Measurements from ENCODE around the gene ARID1B. TPM values are rescaled to one million over a fixed set of nuclear protein-coding genes. Genes with fewer than 3 reads are reported as not detected.

ARID1B gene
- polyA plus RNA-seq, 1 experiment: 19.2 TPM

DNA sequence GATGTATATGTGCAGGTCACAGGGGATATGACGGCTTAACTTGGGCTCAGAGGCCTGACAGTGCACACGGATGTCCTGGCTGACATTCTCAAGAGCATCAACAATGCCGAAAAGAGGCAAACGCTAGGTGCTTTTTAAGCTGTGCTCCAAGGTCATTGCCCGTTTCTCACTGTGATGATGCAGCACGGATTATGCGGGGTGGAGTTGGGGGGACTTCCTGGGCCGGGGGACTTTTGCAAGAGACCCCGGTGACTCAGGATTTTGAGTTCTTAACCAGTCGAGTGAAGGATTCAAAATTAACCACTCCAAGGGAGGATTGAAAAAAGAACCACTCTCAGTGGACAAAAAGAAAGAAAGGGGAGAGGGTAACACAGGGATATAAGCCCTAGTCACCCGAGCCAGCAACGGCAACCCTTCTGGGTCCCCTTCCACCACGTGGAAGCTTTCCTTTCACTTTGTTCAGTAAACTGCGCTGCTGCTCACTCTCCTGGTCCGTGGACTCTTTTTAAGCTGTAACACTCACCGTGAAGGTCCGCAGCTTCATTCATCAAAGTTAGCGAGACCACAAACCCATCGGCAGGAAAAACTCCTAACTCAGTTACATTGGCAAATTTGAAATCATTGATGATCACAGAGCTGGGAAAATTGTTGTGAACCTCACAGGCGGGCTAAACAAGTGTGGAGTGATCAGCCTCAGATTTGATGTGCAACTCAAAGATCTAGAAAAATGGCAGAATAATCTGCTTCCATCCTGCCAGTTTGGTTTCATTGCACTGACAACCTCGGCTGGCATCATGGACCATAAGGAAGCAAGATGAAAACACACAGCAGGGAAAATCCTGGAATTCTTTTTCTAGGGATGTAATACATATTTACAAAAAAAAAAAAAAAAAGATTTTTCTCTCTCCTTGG lies 199.3 kb downstream of the ARID1B start:
- Histone ChIP-seq H3K9me3 (ENCODE audit: control insufficient read depth, insufficient read depth, low read length) (no peaks in the 10 kb centered on the region), H3K27me3 (ENCODE audit: control insufficient read depth, insufficient read depth, low read length) (no peaks in the 10 kb centered on the region), H3K4me3 (ENCODE audit: low read depth, low read length) (no peak overlapping the region), H3K27ac (ENCODE audit: low read depth, low read length) (no peak overlapping the region)
- TF ChIP-seq, protein P1, sequence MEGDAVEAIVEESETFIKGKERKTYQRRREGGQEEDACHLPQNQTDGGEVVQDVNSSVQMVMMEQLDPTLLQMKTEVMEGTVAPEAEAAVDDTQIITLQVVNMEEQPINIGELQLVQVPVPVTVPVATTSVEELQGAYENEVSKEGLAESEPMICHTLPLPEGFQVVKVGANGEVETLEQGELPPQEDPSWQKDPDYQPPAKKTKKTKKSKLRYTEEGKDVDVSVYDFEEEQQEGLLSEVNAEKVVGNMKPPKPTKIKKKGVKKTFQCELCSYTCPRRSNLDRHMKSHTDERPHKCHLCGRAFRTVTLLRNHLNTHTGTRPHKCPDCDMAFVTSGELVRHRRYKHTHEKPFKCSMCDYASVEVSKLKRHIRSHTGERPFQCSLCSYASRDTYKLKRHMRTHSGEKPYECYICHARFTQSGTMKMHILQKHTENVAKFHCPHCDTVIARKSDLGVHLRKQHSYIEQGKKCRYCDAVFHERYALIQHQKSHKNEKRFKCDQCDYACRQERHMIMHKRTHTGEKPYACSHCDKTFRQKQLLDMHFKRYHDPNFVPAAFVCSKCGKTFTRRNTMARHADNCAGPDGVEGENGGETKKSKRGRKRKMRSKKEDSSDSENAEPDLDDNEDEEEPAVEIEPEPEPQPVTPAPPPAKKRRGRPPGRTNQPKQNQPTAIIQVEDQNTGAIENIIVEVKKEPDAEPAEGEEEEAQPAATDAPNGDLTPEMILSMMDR (IDR thresholded peaks at IDR 0.05; ENCODE audit: low read depth, low read length): no peak
- ChIA-PET POLR2A (no interaction called here), CTCF (no interaction called here)
- no peak for DNase-seq (ENCODE audit: low read depth, low spot score)

DNA sequence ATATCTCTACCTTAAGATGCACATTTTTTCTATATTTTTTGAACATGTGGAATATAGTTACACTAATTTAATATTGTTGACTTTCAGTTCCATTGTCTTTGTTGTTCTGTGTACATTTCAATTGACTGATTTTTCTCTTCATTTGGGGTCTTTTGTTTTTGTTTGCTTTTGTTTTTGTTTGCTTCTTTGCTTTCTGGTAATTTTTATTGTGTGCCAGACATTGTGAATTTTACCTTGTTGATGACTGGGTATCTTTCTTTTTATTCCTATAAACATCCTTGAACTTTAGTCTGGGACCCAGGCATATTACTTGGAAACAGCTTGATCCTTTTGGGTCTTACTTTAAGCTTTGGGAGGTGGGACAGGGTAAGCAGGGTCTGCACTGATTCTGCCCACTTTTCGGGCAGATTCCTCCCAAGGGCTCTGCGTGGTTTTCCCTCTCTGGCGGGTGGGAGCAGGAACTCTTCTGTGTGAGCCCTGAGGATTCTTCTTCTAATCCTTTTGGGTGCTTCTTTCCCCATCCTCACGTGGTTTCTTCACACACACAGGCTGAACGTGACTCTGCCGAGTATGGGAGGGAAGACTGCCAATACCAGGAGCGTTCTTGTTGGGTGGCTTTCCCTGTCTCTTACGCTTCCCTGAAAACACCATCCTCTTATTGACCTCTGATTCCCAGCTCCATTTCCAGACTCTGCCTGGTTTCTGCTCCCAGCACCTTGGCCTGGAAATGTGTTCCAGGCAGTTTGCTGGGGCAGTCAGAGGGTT lies 200.5 kb downstream of the ARID1B start:
- TF ChIP-seq, protein P1 (IDR thresholded peaks at IDR 0.05; ENCODE audit: low read depth, low read length): no peak
- H3K27me3 ChIP-seq (ENCODE audit: control insufficient read depth, insufficient read depth, low read length): no peaks in the 10 kb centered on the region
- no peak for DNase-seq (ENCODE audit: low read depth, low spot score)
- H3K9me3 ChIP-seq (ENCODE audit: control insufficient read depth, insufficient read depth, low read length): no peaks in the 10 kb centered on the region
- POLR2A ChIA-PET: no interaction called here
- CTCF ChIA-PET: interaction anchor here (1.0 to 1.1 kb wide), 2 partner anchors 25 to 68 kb away, joined by 3 read pairs; no protein-coding TSS in a partner anchor
- no peak overlapping the region for H3K27ac ChIP-seq (ENCODE audit: low read depth, low read length)
- H3K4me3 ChIP-seq (ENCODE audit: low read depth, low read length): no peak overlapping the region

- CTCF ChIA-PET: no interaction called here
- no peaks in the 10 kb centered on the region for H3K27me3 ChIP-seq (ENCODE audit: control insufficient read depth, insufficient read depth, low read length)
- TF ChIP-seq, protein P1 (IDR thresholded peaks at IDR 0.05; ENCODE audit: low read depth, low read length): no peak
- no peak for DNase-seq (ENCODE audit: low read depth, low spot score)
- H3K9me3 ChIP-seq (ENCODE audit: control insufficient read depth, insufficient read depth, low read length): no peaks in the 10 kb centered on the region
- H3K4me3 ChIP-seq (ENCODE audit: low read depth, low read length): no peak overlapping the region
- no peak overlapping the region for H3K27ac ChIP-seq (ENCODE audit: low read depth, low read length)
- POLR2A ChIA-PET: no interaction called here
These were observed 201.8 kb downstream of the ARID1B start for GRCh38 chr6:156978948-156979347.

DNA sequence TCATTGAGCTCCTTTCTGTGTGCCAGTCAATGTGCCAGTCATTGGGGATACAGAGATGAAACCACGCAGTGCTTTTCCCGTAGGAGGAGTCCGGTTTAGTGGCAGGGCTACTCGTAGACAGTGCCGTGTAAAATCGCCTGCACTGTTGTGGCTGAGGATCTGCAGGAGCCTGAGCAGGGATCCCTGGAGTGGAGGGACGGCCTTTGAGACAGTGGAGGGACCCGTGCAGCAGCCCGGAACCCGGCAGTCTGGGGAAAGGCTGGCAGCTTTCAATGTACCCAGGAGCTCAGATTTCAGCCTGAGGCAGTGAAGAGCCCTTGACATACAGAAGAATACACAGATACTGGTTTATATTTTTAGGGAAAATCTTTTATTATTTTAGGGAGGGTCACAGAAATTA lies 203.3 kb downstream of the ARID1B start:
- ChIA-PET POLR2A (no interaction called here), CTCF (interaction anchor here (0.6 kb wide), 1 partner anchor 33 kb away, joined by 4 read pairs; no protein-coding TSS in a partner anchor)
- Histone ChIP-seq H3K9me3 (ENCODE audit: control insufficient read depth, insufficient read depth, low read length) (no peaks in the 10 kb centered on the region), H3K27ac (ENCODE audit: low read depth, low read length) (no peak overlapping the region), H3K27me3 (ENCODE audit: control insufficient read depth, insufficient read depth, low read length) (no peaks in the 10 kb centered on the region), H3K4me3 (ENCODE audit: low read depth, low read length) (no peak overlapping the region)
- TF ChIP-seq, protein P1 (IDR thresholded peaks at IDR 0.05; ENCODE audit: low read depth, low read length): no peak
- DNase-seq (ENCODE audit: low read depth, low spot score): no peak

- CTCF ChIA-PET: interaction anchor here (0.6 kb wide), 1 partner anchor 33 kb away, joined by 4 read pairs; no protein-coding TSS in a partner anchor
- Histone ChIP-seq H3K4me3 (ENCODE audit: low read depth, low read length) (no peak overlapping the region), H3K27me3 (ENCODE audit: control insufficient read depth, insufficient read depth, low read length) (no peaks in the 10 kb centered on the region), H3K9me3 (ENCODE audit: control insufficient read depth, insufficient read depth, low read length) (no peaks in the 10 kb centered on the region), H3K27ac (ENCODE audit: low read depth, low read length) (no peak overlapping the region)
- no peak for DNase-seq (ENCODE audit: low read depth, low spot score)
- TF ChIP-seq, protein P1 (IDR thresholded peaks at IDR 0.05; ENCODE audit: low read depth, low read length): no peak
- POLR2A ChIA-PET: no interaction called here
These were observed 203.8 kb downstream of the ARID1B start for GRCh38 chr6:156980948-156981347.

Measured in AG04450 (cell line).